Measurements from ENCODE around the gene HMGA1. TPM values are rescaled to one million over a fixed set of nuclear protein-coding genes. Genes with fewer than 3 reads are reported as not detected.

The HMGA1 gene
- total RNA-seq, 1 experiment from 2014 or later = 2,446 TPM

- TF ChIP-seq ZNF425 (CRISPR knock-in tag; conservative IDR thresholded peaks at IDR 0.05) = no peak
- no peak for TF ChIP-seq USF2 (CRISPR knock-in tag; IDR thresholded peaks at IDR 0.05)
- TF ChIP-seq CREB1 (CRISPR knock-in tag; IDR thresholded peaks at IDR 0.05) = no peak
- TF ChIP-seq PREB (CRISPR knock-in tag; IDR thresholded peaks at IDR 0.05; ENCODE audit: borderline replicate concordance) = no peak
- TF ChIP-seq JAZF1 (CRISPR knock-in tag; IDR thresholded peaks at IDR 0.05) = no peak
- TF ChIP-seq STAT6 (CRISPR knock-in tag; conservative IDR thresholded peaks at IDR 0.05; ENCODE audit: low read depth) = no peak
- TF ChIP-seq ZNF532 (CRISPR knock-in tag; IDR thresholded peaks at IDR 0.05; ENCODE audit: borderline replicate concordance) = no peak
- no peak for TF ChIP-seq MYBL2 (CRISPR knock-in tag; IDR thresholded peaks at IDR 0.05)
- TF ChIP-seq TEAD1 (CRISPR knock-in tag; IDR thresholded peaks at IDR 0.05) = no peak
Measured at GRCh38 chr6:34194772-34195171, 41.9 kb upstream of the HMGA1 start (continued).

- ChIA-PET CTCF (interaction anchor here (0.6 to 3.4 kb wide), 39 partner anchors 11 to 1064 kb away, joined by 3 to 24 read pairs (median 4); partner anchors contain the start of genes GRM4, HMGA1, SMIM29 and ZNF76), POLR2A (interaction anchor here (1.2 to 2.6 kb wide), 7 partner anchors 28 to 53 kb away, joined by 3 to 11 read pairs (median 4); partner anchors contain the start of genes HMGA1 and SMIM29)
- H3K9me3 Mint-ChIP-seq = peaks cover 6% of the 10 kb centered on the region
- no peak for DNase-seq (ENCODE audit: low spot score)
- no peaks in the 10 kb centered on the region for H3K36me3 Mint-ChIP-seq
- H3K27me3 Mint-ChIP-seq (ENCODE audit: low read depth) = peaks cover 4% of the 10 kb centered on the region
- no peak overlapping the region for H3K4me3 Mint-ChIP-seq
- ATAC-seq = no peak
- no peak overlapping the region for H3K27ac Mint-ChIP-seq
- H3K4me1 Mint-ChIP-seq = peaks cover 24% of the 10 kb centered on the region
- no peak for TF ChIP-seq ZNF317 (CRISPR knock-in tag; IDR thresholded peaks at IDR 0.05; ENCODE audit: borderline replicate concordance, low read depth)
- no peak for TF ChIP-seq ZNF425 (CRISPR knock-in tag; conservative IDR thresholded peaks at IDR 0.05)
- no peak for TF ChIP-seq ARID4B (CRISPR knock-in tag; IDR thresholded peaks at IDR 0.05; ENCODE audit: borderline replicate concordance)
- no peak for TF ChIP-seq E2F1 (CRISPR knock-in tag; IDR thresholded peaks at IDR 0.05)
- no peak for TF ChIP-seq ZBTB43 (CRISPR knock-in tag; IDR thresholded peaks at IDR 0.05)
Measured at GRCh38 chr6:34195726-34196115, 41.0 kb upstream of the HMGA1 start.

Data from WTC11 (cell line).